ENCODE measurements around the gene IFT52. TPM values are rescaled to one million over a fixed set of nuclear protein-coding genes. Genes with fewer than 3 reads are reported as not detected.

Gene IFT52
- total RNA-seq, 2 donors from 2014 or later = 21.3 to 25.4 TPM

DNA sequence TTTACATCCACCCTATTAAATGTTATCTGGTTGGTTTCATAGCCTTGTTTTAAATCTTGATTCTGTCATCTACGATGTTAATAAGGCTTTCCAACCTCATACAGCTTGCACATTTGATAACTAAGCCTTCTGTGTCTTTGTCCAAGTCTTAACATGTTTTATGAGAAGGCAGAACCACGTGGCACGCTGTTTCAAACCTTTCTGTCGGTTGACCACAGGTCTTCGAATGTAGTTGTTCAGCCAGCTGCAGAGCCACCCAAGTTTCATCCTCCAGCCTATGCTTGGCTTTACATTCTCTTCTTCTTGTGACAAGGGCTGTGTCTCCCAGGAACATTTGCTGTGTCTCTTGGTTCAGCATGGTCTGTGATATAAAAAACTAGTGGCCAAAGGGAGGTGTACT is 47.6 kb upstream of the IFT52 start:
- DNase-seq (ENCODE audit: low spot score) = peak; percentile 43
- 16% methylated on average over 5 of the region's 5 CpGs for WGBS
- Histone ChIP-seq H3K4me3 (no peak overlapping the region), H3K27ac (no peak overlapping the region), H3K4me1 (replicated peaks) (no peaks in the 10 kb centered on the region), H3K36me3 (no peaks in the 10 kb centered on the region), H3K27me3 (replicated peaks; ENCODE audit: insufficient read depth) (no peaks in the 10 kb centered on the region), H3K9me3 (no peaks in the 10 kb centered on the region)
- intact Hi-C loops (cut with DNase I) = no loop called here
- TF ChIP-seq POLR2AphosphoS5 (IDR thresholded peaks at IDR 0.05) (peak; percentile 38), POLR2A (IDR thresholded peaks at IDR 0.05) (no peak), CTCF (IDR thresholded peaks at IDR 0.05) (no peak)

GRCh38 chr20:43544501-43544900 is 46.2 kb upstream of the IFT52 start:
- Histone ChIP-seq H3K36me3 (no peaks in the 10 kb centered on the region), H3K4me1 (replicated peaks) (no peaks in the 10 kb centered on the region), H3K27me3 (replicated peaks; ENCODE audit: insufficient read depth) (no peaks in the 10 kb centered on the region), H3K27ac (no peak overlapping the region), H3K9me3 (no peaks in the 10 kb centered on the region), H3K4me3 (no peak overlapping the region)
- WGBS = 91% methylated on average over 9 of the region's 9 CpGs
- no peak for DNase-seq (ENCODE audit: low spot score)
- TF ChIP-seq CTCF (IDR thresholded peaks at IDR 0.05) (no peak), POLR2A (IDR thresholded peaks at IDR 0.05) (no peak), POLR2AphosphoS5 (IDR thresholded peaks at IDR 0.05) (no peak)
- intact Hi-C loops (cut with DNase I) = no loop called here

GRCh38 chr20:43545837-43546578 is 44.7 kb upstream of the IFT52 start:
- 98% methylated on average over 4 of the region's 4 CpGs for WGBS
- Histone ChIP-seq H3K27ac (no peak overlapping the region), H3K9me3 (no peaks in the 10 kb centered on the region), H3K27me3 (replicated peaks; ENCODE audit: insufficient read depth) (no peaks in the 10 kb centered on the region), H3K4me1 (replicated peaks) (no peaks in the 10 kb centered on the region), H3K36me3 (no peaks in the 10 kb centered on the region), H3K4me3 (no peak overlapping the region)
- intact Hi-C loops (cut with DNase I) = no loop called here
- TF ChIP-seq POLR2A (IDR thresholded peaks at IDR 0.05) (no peak), CTCF (IDR thresholded peaks at IDR 0.05) (no peak), POLR2AphosphoS5 (IDR thresholded peaks at IDR 0.05) (no peak)
- DNase-seq (ENCODE audit: low spot score) = no peak

GRCh38 chr20:43548273-43548880 is 42.4 kb upstream of the IFT52 start:
- no peak overlapping the region for H3K4me3 ChIP-seq
- intact Hi-C loops (cut with DNase I) = no loop called here
- no peak overlapping the region for H3K27ac ChIP-seq
- no peaks in the 10 kb centered on the region for H3K4me1 ChIP-seq (replicated peaks)
- WGBS = 78% methylated on average over 5 of the region's 5 CpGs
- H3K9me3 ChIP-seq = no peaks in the 10 kb centered on the region
- H3K27me3 ChIP-seq (replicated peaks; ENCODE audit: insufficient read depth) = no peaks in the 10 kb centered on the region
- no peak for DNase-seq (ENCODE audit: low spot score)
- TF ChIP-seq POLR2A (IDR thresholded peaks at IDR 0.05) (no peak), POLR2AphosphoS5 (IDR thresholded peaks at IDR 0.05) (no peak), CTCF (IDR thresholded peaks at IDR 0.05) (no peak)
- H3K36me3 ChIP-seq = no peaks in the 10 kb centered on the region
